Uterus (tissue), 2 donors: ENCODE results near the gene ADPRHL1.

Experiments used
- POLR2A ChIP-seq, 2 donors: fragments of 450-650 bp; IDR thresholded peaks; one replicate each; pipeline ENCODE4 v1.6.1; 2016; ENCODE audit warnings: antibody characterized with exemption in 2 of 2, mild to moderate bottlenecking in 1 of 2, moderate library complexity in 1 of 2
- TF ChIP-seq, protein P1 (sequence below), 4 experiments: fragments of 200-600 bp in 2 of 4; fragments of 450-650 bp in 2 of 4; sonication (generic) in 2 of 4; IDR thresholded peaks; one replicate each; pipeline ENCODE4 v1.5.1; 2016 to 2019; ENCODE audit warnings: antibody characterized with exemption in 4 of 4, mild to moderate bottlenecking in 2 of 4, moderate library complexity in 1 of 4

- TF ChIP-seq POLR2A (IDR thresholded peaks at IDR 0.05): no peak
- TF ChIP-seq, protein P1, sequence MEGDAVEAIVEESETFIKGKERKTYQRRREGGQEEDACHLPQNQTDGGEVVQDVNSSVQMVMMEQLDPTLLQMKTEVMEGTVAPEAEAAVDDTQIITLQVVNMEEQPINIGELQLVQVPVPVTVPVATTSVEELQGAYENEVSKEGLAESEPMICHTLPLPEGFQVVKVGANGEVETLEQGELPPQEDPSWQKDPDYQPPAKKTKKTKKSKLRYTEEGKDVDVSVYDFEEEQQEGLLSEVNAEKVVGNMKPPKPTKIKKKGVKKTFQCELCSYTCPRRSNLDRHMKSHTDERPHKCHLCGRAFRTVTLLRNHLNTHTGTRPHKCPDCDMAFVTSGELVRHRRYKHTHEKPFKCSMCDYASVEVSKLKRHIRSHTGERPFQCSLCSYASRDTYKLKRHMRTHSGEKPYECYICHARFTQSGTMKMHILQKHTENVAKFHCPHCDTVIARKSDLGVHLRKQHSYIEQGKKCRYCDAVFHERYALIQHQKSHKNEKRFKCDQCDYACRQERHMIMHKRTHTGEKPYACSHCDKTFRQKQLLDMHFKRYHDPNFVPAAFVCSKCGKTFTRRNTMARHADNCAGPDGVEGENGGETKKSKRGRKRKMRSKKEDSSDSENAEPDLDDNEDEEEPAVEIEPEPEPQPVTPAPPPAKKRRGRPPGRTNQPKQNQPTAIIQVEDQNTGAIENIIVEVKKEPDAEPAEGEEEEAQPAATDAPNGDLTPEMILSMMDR (IDR thresholded peaks at IDR 0.05): no peak
Observed at GRCh38 chr13:113449693-113450347, 3.5 kb downstream of the ADPRHL1 start.
